Nephron (organoid): Measurements from ENCODE around the gene DACH1.

Source experiments
- H3K27ac Mint-ChIP-seq, 3 experiments: 2 replicates each; pipeline ENCODE4 v1.8.0; 2020; ENCODE audit warnings: mixed read lengths in 3 of 3, mild to moderate bottlenecking in 2 of 3, moderate library complexity in 1 of 3
- H3K27me3 Mint-ChIP-seq: 2 replicates; pipeline ENCODE4 v1.8.0; 2021; ENCODE audit warnings: low read depth, mild to moderate bottlenecking, moderate library complexity, mixed read lengths
- H3K36me3 Mint-ChIP-seq: 2 replicates; pipeline ENCODE4 v1.8.0; 2020; ENCODE audit warnings: low read depth, mixed read lengths
- H3K4me1 Mint-ChIP-seq: 2 replicates; pipeline ENCODE4 v1.8.0; 2020; ENCODE audit warnings: mixed read lengths
- H3K4me3 Mint-ChIP-seq, 3 experiments: 2 replicates each; pipeline ENCODE4 v1.8.0; 2020; ENCODE audit warnings: mild to moderate bottlenecking in 3 of 3, mixed read lengths in 3 of 3, moderate library complexity in 2 of 3
- H3K9me3 Mint-ChIP-seq: 2 replicates; pipeline ENCODE4 v1.8.0; 2020; ENCODE audit warnings: mixed read lengths
- CTCF ChIP-seq, 3 experiments: fragments of 200-600 bp; sonication (generic); IDR thresholded peaks; one replicate each; pipeline ENCODE4 v1.5.0; 2021; ENCODE audit warnings: antibody characterized with exemption in 3 of 3; ENCODE audit not compliant: unreplicated experiment in 3 of 3

The DACH1 gene

DNA sequence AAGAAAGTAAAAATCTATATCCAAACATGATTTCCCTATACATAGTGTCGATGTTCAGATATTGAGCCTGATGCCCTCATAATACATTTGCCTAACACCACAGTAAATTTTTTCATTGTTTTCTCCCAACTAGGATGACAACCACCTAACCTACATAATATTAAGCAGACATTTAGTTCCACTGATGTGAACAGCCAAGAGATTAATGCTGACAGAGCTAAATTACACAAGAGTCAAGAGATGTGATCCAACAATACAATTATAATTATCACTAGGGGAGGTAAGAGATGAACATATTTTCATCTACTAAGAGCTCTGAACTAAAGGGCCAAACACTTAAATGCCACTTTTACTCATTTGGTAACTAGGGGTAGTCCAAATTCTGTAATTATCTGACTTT, 145.9 kb downstream of the DACH1 start:
- Mint-ChIP-seq H3K36me3 (peaks cover 3% of the 10 kb centered on the region), H3K4me1 (peaks cover 6% of the 10 kb centered on the region), H3K9me3 (no peaks in the 10 kb centered on the region), H3K27ac (peak overlapping the region in 2 of 3 experiments; percentile 1 to 3), H3K4me3 (no peak overlapping the region), H3K27me3 (no peaks in the 10 kb centered on the region)
- TF ChIP-seq CTCF (IDR thresholded peaks at IDR 0.05; ENCODE audit: unreplicated experiment in 3 of 3): no peak

DNA sequence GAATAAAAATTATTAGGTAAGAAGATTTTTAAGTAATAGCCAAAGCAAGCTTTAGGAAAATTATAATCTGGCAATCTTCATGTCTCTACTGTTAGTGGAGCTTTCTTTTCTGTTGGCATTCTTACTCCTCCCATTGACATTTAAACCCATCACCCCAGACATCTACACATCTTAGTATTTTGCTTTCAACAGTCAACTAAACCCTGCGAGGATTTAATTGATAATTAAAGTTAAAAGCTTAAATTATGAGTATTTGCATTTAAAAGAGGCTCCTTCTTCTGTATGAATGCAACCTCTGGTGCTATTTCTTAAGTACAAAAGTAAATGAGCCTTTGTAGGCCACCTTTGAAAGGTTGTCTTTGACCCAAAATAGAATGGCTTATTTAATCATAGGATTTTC, 148.1 kb downstream of the DACH1 start:
- Mint-ChIP-seq H3K27me3 (no peaks in the 10 kb centered on the region), H3K4me1 (peaks cover 6% of the 10 kb centered on the region), H3K9me3 (no peaks in the 10 kb centered on the region), H3K4me3 (no peak overlapping the region), H3K27ac (peak overlapping the region in 1 of 3 experiments; percentile 12), H3K36me3 (peaks cover 3% of the 10 kb centered on the region)
- no peak for TF ChIP-seq CTCF (IDR thresholded peaks at IDR 0.05; ENCODE audit: unreplicated experiment in 3 of 3)

GRCh38 chr13:71714802-71715375, 152.1 kb downstream of the DACH1 start:
- Mint-ChIP-seq H3K36me3 (peaks cover under 1% of the 10 kb centered on the region), H3K27me3 (no peaks in the 10 kb centered on the region), H3K4me3 (no peak overlapping the region), H3K4me1 (peaks cover 18% of the 10 kb centered on the region), H3K9me3 (no peaks in the 10 kb centered on the region), H3K27ac (no peak overlapping the region)
- no peak for TF ChIP-seq CTCF (IDR thresholded peaks at IDR 0.05; ENCODE audit: unreplicated experiment in 3 of 3)

- Mint-ChIP-seq H3K9me3 (no peaks in the 10 kb centered on the region), H3K4me1 (peaks cover 18% of the 10 kb centered on the region), H3K27ac (peak overlapping the region; percentile 65 to 96 (median 82)), H3K4me3 (peak overlapping the region in 2 of 3 experiments; percentile 54 to 57), H3K36me3 (peaks cover 9% of the 10 kb centered on the region), H3K27me3 (no peaks in the 10 kb centered on the region)
- no peak for TF ChIP-seq CTCF (IDR thresholded peaks at IDR 0.05; ENCODE audit: unreplicated experiment in 3 of 3)
Measured at GRCh38 chr13:71712988-71713653, 153.9 kb downstream of the DACH1 start.

DNA sequence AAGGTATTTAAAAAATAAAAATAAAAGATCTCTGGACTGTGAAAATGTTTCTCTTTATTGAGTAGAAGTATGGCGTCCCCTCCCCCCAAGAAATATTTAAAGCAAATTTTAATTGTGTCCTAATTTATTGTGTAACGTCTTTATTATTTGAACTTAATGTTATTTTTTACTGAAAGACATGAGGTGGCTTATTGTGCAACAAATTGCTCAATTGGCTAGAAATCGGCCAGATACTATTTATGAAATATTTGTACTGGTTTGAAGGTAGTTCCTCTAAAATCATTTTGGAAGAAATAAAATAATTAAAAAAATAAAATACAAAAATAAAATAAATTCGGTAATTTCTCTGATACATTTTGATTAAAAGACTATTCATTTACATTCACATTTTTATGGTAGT, 162.3 kb downstream of the DACH1 start:
- Mint-ChIP-seq H3K27ac (no peak overlapping the region), H3K4me3 (no peak overlapping the region), H3K9me3 (no peaks in the 10 kb centered on the region), H3K4me1 (no peaks in the 10 kb centered on the region), H3K36me3 (peaks cover 35% of the 10 kb centered on the region), H3K27me3 (no peaks in the 10 kb centered on the region)
- no peak for TF ChIP-seq CTCF (IDR thresholded peaks at IDR 0.05; ENCODE audit: unreplicated experiment in 3 of 3)

DNA sequence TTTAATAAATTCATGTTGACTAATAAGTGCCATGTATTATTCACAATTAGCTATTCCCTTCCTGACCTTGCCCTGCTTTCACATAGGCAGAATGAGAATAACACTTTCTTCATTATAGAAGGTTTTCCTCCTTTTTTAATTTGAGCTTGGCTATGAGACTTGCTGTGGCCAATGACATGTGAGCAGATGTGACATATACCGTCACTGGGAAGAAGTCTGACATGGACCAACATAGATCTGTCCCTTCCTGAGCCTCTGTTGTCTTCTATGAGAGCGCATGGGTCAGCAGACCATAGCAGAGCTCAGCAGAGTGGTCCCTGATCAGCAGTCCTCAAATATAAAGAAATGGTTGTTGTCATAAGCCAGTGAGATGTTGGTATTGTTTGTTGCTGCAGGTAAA, 163.9 kb downstream of the DACH1 start:
- Mint-ChIP-seq H3K9me3 (no peaks in the 10 kb centered on the region), H3K27me3 (no peaks in the 10 kb centered on the region), H3K27ac (peak overlapping the region in 1 of 3 experiments; percentile 68), H3K36me3 (peaks cover 29% of the 10 kb centered on the region), H3K4me1 (no peaks in the 10 kb centered on the region), H3K4me3 (no peak overlapping the region)
- no peak for TF ChIP-seq CTCF (IDR thresholded peaks at IDR 0.05; ENCODE audit: unreplicated experiment in 3 of 3)
